ENCODE measurements around the gene SMIM34.
"Not testable (repeated sequence)": the region's sequence is repeated elsewhere in the genome, so short reads cannot be mapped to it uniquely, and the experiment has no call there.

The SMIM34 gene

GRCh38 chr21:34405686-34406085 is 18.1 kb downstream of the SMIM34 start:
- not testable (repeated sequence) for H3K27me3 ChIP-seq; H3K27ac ChIP-seq; H3K36me3 ChIP-seq; H3K4me1 ChIP-seq (ENCODE audit: control insufficient read depth in 1 of 2, insufficient read depth in 1 of 2, low read depth in 1 of 2, low read length in 1 of 2); H3K9me3 ChIP-seq; H3K4me3 ChIP-seq (ENCODE audit: low read depth in 1 of 2, low read length in 1 of 2)

- H3K36me3 ChIP-seq; H3K4me1 ChIP-seq (ENCODE audit: control insufficient read depth in 1 of 2, insufficient read depth in 1 of 2, low read depth in 1 of 2, low read length in 1 of 2); H3K27ac ChIP-seq; H3K27me3 ChIP-seq; H3K4me3 ChIP-seq (ENCODE audit: low read depth in 1 of 2, low read length in 1 of 2); H3K9me3 ChIP-seq: not testable (repeated sequence)
These were observed 19.0 kb downstream of the SMIM34 start for GRCh38 chr21:34404742-34405141.

- not testable (repeated sequence) for H3K4me1 ChIP-seq (ENCODE audit: control insufficient read depth in 1 of 2, insufficient read depth in 1 of 2, low read depth in 1 of 2, low read length in 1 of 2); H3K27ac ChIP-seq; H3K4me3 ChIP-seq (ENCODE audit: low read depth in 1 of 2, low read length in 1 of 2); H3K36me3 ChIP-seq; H3K27me3 ChIP-seq; H3K9me3 ChIP-seq
These were observed 23.2 kb downstream of the SMIM34 start for GRCh38 chr21:34400522-34400921.

GRCh38 chr21:34383724-34384415 is 39.9 kb downstream of the SMIM34 start:
- not testable (repeated sequence) for H3K4me1 ChIP-seq (ENCODE audit: control insufficient read depth in 1 of 2, insufficient read depth in 1 of 2, low read depth in 1 of 2, low read length in 1 of 2); H3K9me3 ChIP-seq; H3K4me3 ChIP-seq (ENCODE audit: low read depth in 1 of 2, low read length in 1 of 2); H3K27me3 ChIP-seq; H3K36me3 ChIP-seq; H3K27ac ChIP-seq

- not testable (repeated sequence) for H3K36me3 ChIP-seq; H3K9me3 ChIP-seq; H3K4me1 ChIP-seq (ENCODE audit: control insufficient read depth in 1 of 2, insufficient read depth in 1 of 2, low read depth in 1 of 2, low read length in 1 of 2); H3K4me3 ChIP-seq (ENCODE audit: low read depth in 1 of 2, low read length in 1 of 2); H3K27ac ChIP-seq; H3K27me3 ChIP-seq
These were observed 40.6 kb downstream of the SMIM34 start for GRCh38 chr21:34383138-34383537.

GRCh38 chr21:34375619-34375972 is 48.2 kb downstream of the SMIM34 start:
- not testable (repeated sequence) for H3K9me3 ChIP-seq; H3K4me3 ChIP-seq (ENCODE audit: low read depth in 1 of 2, low read length in 1 of 2); H3K36me3 ChIP-seq; H3K27me3 ChIP-seq; H3K27ac ChIP-seq
- H3K4me1 ChIP-seq (ENCODE audit: control insufficient read depth in 1 of 2, insufficient read depth in 1 of 2, low read depth in 1 of 2, low read length in 1 of 2) = peaks cover 11 to 12% of the 10 kb centered on the region in 2 experiments

- H3K9me3 ChIP-seq; H3K27ac ChIP-seq; H3K4me3 ChIP-seq (ENCODE audit: low read depth in 1 of 2, low read length in 1 of 2); H3K36me3 ChIP-seq; H3K27me3 ChIP-seq: not testable (repeated sequence)
- peaks cover 11 to 12% of the 10 kb centered on the region in 2 experiments for H3K4me1 ChIP-seq (ENCODE audit: control insufficient read depth in 1 of 2, insufficient read depth in 1 of 2, low read depth in 1 of 2, low read length in 1 of 2)
These were observed 48.7 kb downstream of the SMIM34 start, which contains the start of gene SMIM11 for GRCh38 chr21:34374940-34375618. SMIM11 (plus strand) TSS chr21:34375507; CDS start chr21:34379505, 3,998 bp downstream.

GRCh38 chr21:34374462-34374861 is 49.3 kb downstream of the SMIM34 start:
- H3K36me3 ChIP-seq; H3K9me3 ChIP-seq; H3K4me3 ChIP-seq (ENCODE audit: low read depth in 1 of 2, low read length in 1 of 2); H3K27me3 ChIP-seq; H3K27ac ChIP-seq: not testable (repeated sequence)
- peaks cover 11 to 12% of the 10 kb centered on the region in 2 experiments for H3K4me1 ChIP-seq (ENCODE audit: control insufficient read depth in 1 of 2, insufficient read depth in 1 of 2, low read depth in 1 of 2, low read length in 1 of 2)

GRCh38 chr21:34372321-34372720 is 51.4 kb downstream of the SMIM34 start:
- no peak overlapping the region for H3K4me3 ChIP-seq (ENCODE audit: low read depth in 1 of 2, low read length in 1 of 2)
- H3K27me3 ChIP-seq = no peaks in the 10 kb centered on the region
- H3K9me3 ChIP-seq = no peaks in the 10 kb centered on the region
- no peak overlapping the region for H3K27ac ChIP-seq
- H3K36me3 ChIP-seq = no peaks in the 10 kb centered on the region
- peaks cover 11 to 14% of the 10 kb centered on the region in 2 experiments for H3K4me1 ChIP-seq (ENCODE audit: control insufficient read depth in 1 of 2, insufficient read depth in 1 of 2, low read depth in 1 of 2, low read length in 1 of 2)
- no peak for TF ChIP-seq CTCF (IDR thresholded peaks at IDR 0.05)

Measured in neutrophil (primary cell).